SK-N-SH treated with all-trans-retinoic acid at 6 μM for 48 hours (cell line): Measurements from ENCODE around the gene LCN6.

Source experiments
- ATAC-seq: fragments of 200-7000 bp; cut with Tn5 transposase; 3 replicates; pipeline ENCODE4 v1.9.1; 2020; ENCODE audit warnings: mild to moderate bottlenecking, moderate library complexity
- ARNTL ChIP-seq: fragments of 450-650 bp; formaldehyde crosslinking; IDR thresholded peaks from 2 replicates; pipeline ENCODE4 v1.5.0; 2020; ENCODE audit warnings: low read depth, mild to moderate bottlenecking, moderate library complexity, borderline replicate concordance
- BACH2 ChIP-seq: fragments of 250-450 bp; sonication (Bioruptor Pico); IDR thresholded peaks from 2 replicates; pipeline ENCODE4 v1.9.0; 2021; ENCODE audit warnings: mild to moderate bottlenecking, borderline replicate concordance
- CSDC2 ChIP-seq: fragments of 250-450 bp; sonication (Bioruptor Pico); IDR thresholded peaks from 2 replicates; pipeline ENCODE4 v1.5.0; 2020; ENCODE audit warnings: mild to moderate bottlenecking, moderate library complexity
- ESRRG ChIP-seq: fragments of 250-450 bp; sonication (Bioruptor Pico); IDR thresholded peaks from 2 replicates; pipeline ENCODE4 v1.6.1; 2021; ENCODE audit warnings: mild to moderate bottlenecking
- GLIS3 ChIP-seq: fragments of 250-450 bp; sonication (Bioruptor Pico); IDR thresholded peaks from 2 replicates; pipeline ENCODE4 v1.5.0; 2020; ENCODE audit warnings: mild to moderate bottlenecking, moderate library complexity
- ISL1 ChIP-seq: fragments of 250-450 bp; sonication (Bioruptor Pico); IDR thresholded peaks from 2 replicates; pipeline ENCODE4 v2.1.2; 2022; ENCODE audit warnings: mild to moderate bottlenecking, moderate library complexity
- OSR1 ChIP-seq: fragments of 250-450 bp; sonication (Bioruptor Pico); IDR thresholded peaks from 2 replicates; pipeline ENCODE4 v1.8.0; 2022; ENCODE audit warnings: moderate library complexity, mild to moderate bottlenecking, inconsistent platforms
- PPARA ChIP-seq: fragments of 250-450 bp; sonication (Bioruptor Pico); IDR thresholded peaks from 2 replicates; pipeline ENCODE4 v1.5.0; 2020; ENCODE audit warnings: mild to moderate bottlenecking, borderline replicate concordance
- RARB ChIP-seq: fragments of 250-450 bp; sonication (Bioruptor Pico); IDR thresholded peaks from 2 replicates; pipeline ENCODE4 v1.8.0; 2021; ENCODE audit warnings: mild to moderate bottlenecking, moderate library complexity
- SNAI2 ChIP-seq: fragments of 250-450 bp; sonication (Bioruptor Pico); IDR thresholded peaks from 2 replicates; pipeline ENCODE4 v1.5.0; 2020; ENCODE audit warnings: mild to moderate bottlenecking, moderate library complexity
- TCF4 ChIP-seq: fragments of 250-450 bp; sonication (Bioruptor Pico); IDR thresholded peaks from 2 replicates; pipeline ENCODE4 v1.8.0; 2021; ENCODE audit warnings: mild to moderate bottlenecking, moderate library complexity, borderline replicate concordance
- TOX ChIP-seq: fragments of 250-450 bp; sonication (Bioruptor Pico); IDR thresholded peaks from 2 replicates; pipeline ENCODE4 v1.8.0; 2021; ENCODE audit warnings: mild to moderate bottlenecking, moderate library complexity, borderline replicate concordance
- TSHZ2 ChIP-seq: fragments of 250-450 bp; sonication (Bioruptor Pico); IDR thresholded peaks from 2 replicates; pipeline ENCODE4 v1.5.0; 2020; ENCODE audit warnings: mild to moderate bottlenecking, moderate library complexity
- ZC3H10 ChIP-seq: fragments of 250-450 bp; sonication (Bioruptor Pico); IDR thresholded peaks from 2 replicates; pipeline ENCODE4 v1.5.1; 2021; ENCODE audit warnings: mild to moderate bottlenecking, moderate library complexity
- ZFP3 ChIP-seq: fragments of 250-450 bp; sonication (Bioruptor Pico); IDR thresholded peaks from 2 replicates; pipeline ENCODE4 v1.5.0; 2020; ENCODE audit warnings: mild to moderate bottlenecking, moderate library complexity
- ZFP30 ChIP-seq: fragments of 450-650 bp; formaldehyde crosslinking; IDR thresholded peaks from 2 replicates; pipeline ENCODE4 v1.5.0; 2022; ENCODE audit warnings: mild to moderate bottlenecking, moderate library complexity
- ZNF565 ChIP-seq: fragments of 450-650 bp; formaldehyde crosslinking; conservative IDR thresholded peaks from 2 replicates; pipeline ENCODE4 v1.5.0; 2020; ENCODE audit warnings: low read depth, mild to moderate bottlenecking, moderate library complexity
- ZNF70 ChIP-seq: fragments of 450-650 bp; formaldehyde crosslinking; IDR thresholded peaks from 2 replicates; pipeline ENCODE4 v1.5.0; 2020; ENCODE audit warnings: mild to moderate bottlenecking, moderate library complexity
- ZNF8 ChIP-seq: fragments of 450-650 bp; formaldehyde crosslinking; IDR thresholded peaks from 2 replicates; pipeline ENCODE4 v1.5.0; 2020; ENCODE audit warnings: mild to moderate bottlenecking, moderate library complexity
- TF ChIP-seq, protein P1 (sequence below): fragments of 250-450 bp; sonication (Bioruptor Pico); IDR thresholded peaks from 2 replicates; pipeline ENCODE4 v1.5.1; 2020; ENCODE audit warnings: low read depth, mild to moderate bottlenecking, moderate library complexity
- TF ChIP-seq, protein P2 (sequence below): fragments of 250-450 bp; sonication (Bioruptor Pico); IDR thresholded peaks from 2 replicates; pipeline ENCODE4 v1.8.0; 2021; ENCODE audit warnings: low read depth, mild to moderate bottlenecking, moderate library complexity, borderline replicate concordance
- TF ChIP-seq, protein P3 (sequence below): fragments of 250-450 bp; sonication (Bioruptor Pico); IDR thresholded peaks from 2 replicates; pipeline ENCODE4 v1.8.0; 2020; ENCODE audit warnings: mild to moderate bottlenecking, moderate library complexity, borderline replicate concordance

LCN6 gene

GRCh38 chr9:136762915-136763648, 14.8 kb upstream of the LCN6 start:
- TF ChIP-seq OSR1 (CRISPR knock-in tag) = no peak
- no peak for TF ChIP-seq TCF4
- TF ChIP-seq, protein P1, sequence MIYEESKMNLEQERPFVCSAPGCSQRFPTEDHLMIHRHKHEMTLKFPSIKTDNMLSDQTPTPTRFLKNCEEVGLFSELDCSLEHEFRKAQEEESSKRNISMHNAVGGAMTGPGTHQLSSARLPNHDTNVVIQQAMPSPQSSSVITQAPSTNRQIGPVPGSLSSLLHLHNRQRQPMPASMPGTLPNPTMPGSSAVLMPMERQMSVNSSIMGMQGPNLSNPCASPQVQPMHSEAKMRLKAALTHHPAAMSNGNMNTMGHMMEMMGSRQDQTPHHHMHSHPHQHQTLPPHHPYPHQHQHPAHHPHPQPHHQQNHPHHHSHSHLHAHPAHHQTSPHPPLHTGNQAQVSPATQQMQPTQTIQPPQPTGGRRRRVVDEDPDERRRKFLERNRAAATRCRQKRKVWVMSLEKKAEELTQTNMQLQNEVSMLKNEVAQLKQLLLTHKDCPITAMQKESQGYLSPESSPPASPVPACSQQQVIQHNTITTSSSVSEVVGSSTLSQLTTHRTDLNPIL (CRISPR knock-in tag) = no peak
- TF ChIP-seq PPARA = no peak
- TF ChIP-seq ZFP30 (CRISPR knock-in tag) = no peak
- no peak for TF ChIP-seq ISL1 (CRISPR knock-in tag)
- TF ChIP-seq ZC3H10 (CRISPR knock-in tag) = no peak
- TF ChIP-seq ARNTL (CRISPR knock-in tag) = no peak
- TF ChIP-seq, protein P2, sequence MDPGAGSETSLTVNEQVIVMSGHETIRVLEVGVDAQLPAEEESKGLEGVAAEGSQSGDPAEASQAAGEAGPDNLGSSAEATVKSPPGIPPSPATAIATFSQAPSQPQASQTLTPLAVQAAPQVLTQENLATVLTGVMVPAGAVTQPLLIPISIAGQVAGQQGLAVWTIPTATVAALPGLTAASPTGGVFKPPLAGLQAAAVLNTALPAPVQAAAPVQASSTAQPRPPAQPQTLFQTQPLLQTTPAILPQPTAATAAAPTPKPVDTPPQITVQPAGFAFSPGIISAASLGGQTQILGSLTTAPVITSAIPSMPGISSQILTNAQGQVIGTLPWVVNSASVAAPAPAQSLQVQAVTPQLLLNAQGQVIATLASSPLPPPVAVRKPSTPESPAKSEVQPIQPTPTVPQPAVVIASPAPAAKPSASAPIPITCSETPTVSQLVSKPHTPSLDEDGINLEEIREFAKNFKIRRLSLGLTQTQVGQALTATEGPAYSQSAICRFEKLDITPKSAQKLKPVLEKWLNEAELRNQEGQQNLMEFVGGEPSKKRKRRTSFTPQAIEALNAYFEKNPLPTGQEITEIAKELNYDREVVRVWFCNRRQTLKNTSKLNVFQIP (CRISPR knock-in tag) = no peak
- no peak for TF ChIP-seq ZNF70 (CRISPR knock-in tag)
- TF ChIP-seq, protein P3, sequence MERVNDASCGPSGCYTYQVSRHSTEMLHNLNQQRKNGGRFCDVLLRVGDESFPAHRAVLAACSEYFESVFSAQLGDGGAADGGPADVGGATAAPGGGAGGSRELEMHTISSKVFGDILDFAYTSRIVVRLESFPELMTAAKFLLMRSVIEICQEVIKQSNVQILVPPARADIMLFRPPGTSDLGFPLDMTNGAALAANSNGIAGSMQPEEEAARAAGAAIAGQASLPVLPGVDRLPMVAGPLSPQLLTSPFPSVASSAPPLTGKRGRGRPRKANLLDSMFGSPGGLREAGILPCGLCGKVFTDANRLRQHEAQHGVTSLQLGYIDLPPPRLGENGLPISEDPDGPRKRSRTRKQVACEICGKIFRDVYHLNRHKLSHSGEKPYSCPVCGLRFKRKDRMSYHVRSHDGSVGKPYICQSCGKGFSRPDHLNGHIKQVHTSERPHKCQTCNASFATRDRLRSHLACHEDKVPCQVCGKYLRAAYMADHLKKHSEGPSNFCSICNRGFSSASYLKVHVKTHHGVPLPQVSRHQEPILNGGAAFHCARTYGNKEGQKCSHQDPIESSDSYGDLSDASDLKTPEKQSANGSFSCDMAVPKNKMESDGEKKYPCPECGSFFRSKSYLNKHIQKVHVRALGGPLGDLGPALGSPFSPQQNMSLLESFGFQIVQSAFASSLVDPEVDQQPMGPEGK (CRISPR knock-in tag) = no peak
- TF ChIP-seq ZNF8 = no peak
- TF ChIP-seq ESRRG (CRISPR knock-in tag) = no peak
- no peak for TF ChIP-seq ZFP3
- no peak for TF ChIP-seq GLIS3
- no peak for TF ChIP-seq TSHZ2 (CRISPR knock-in tag)
- no peak for TF ChIP-seq CSDC2 (CRISPR knock-in tag)
- TF ChIP-seq RARB (CRISPR knock-in tag) = no peak
- no peak for TF ChIP-seq ZNF565 (CRISPR knock-in tag)
- ATAC-seq = peak; percentile 34

GRCh38 chr9:136762221-136762691, 13.9 kb upstream of the LCN6 start:
- no peak for ATAC-seq

GRCh38 chr9:136761545-136761981, 13.2 kb upstream of the LCN6 start:
- TF ChIP-seq ZNF565 (CRISPR knock-in tag) = no peak
- TF ChIP-seq ARNTL (CRISPR knock-in tag) = no peak
- TF ChIP-seq TOX (CRISPR knock-in tag) = no peak
- no peak for TF ChIP-seq CSDC2 (CRISPR knock-in tag)
- TF ChIP-seq, protein P2 (CRISPR knock-in tag) = no peak
- no peak for TF ChIP-seq SNAI2 (CRISPR knock-in tag)
- no peak for TF ChIP-seq ZC3H10 (CRISPR knock-in tag)
- no peak for TF ChIP-seq ESRRG (CRISPR knock-in tag)
- TF ChIP-seq TCF4 = no peak
- TF ChIP-seq BACH2 (CRISPR knock-in tag) = no peak
- no peak for ATAC-seq

More at GRCh38 chr9:136762221-136762691, 13.9 kb upstream of the LCN6 start:
- no peak for TF ChIP-seq RARB (CRISPR knock-in tag)
- no peak for TF ChIP-seq CSDC2 (CRISPR knock-in tag)
- TF ChIP-seq BACH2 (CRISPR knock-in tag) = no peak

DNA sequence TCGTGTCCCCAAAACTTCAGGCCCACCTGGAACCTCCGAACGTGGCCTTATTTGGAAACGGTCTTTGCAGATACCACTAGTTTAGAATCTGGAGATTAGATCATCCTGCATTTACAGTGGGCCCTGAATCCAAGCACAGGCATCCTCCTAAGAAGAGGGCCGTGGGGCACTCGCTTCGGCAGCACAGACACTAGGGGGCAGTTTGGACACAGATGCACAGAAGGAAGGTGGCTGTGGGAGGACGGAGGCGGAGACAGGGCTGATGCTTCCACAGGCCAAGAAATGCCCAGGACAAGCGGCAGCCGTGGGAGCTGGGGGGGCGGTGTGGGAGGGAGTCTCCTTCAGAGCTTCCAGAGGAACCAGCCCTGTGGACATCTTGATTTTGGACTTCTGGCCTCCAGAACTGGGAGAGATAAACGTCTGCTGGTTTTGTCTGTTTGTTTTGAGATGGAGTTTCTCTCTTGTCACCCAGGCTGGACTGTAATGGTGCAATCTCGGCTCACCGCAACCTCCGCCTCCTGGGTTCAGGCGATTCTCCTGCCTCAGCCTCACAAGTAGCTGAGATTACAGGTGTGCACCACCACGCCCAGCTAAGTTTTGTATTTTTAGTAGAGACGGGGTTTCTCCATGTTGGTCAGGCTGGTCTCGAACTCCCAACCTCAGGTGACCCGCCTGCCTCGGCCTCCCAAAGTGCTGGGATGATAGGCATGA, 12.7 kb upstream of the LCN6 start:
- peak; percentile 93 for ATAC-seq
